ENCODE data around the gene PNPLA7.
"Not testable (repeated sequence)": the region's sequence is repeated elsewhere in the genome, so short reads cannot be mapped to it uniquely, and the experiment has no call there.

PNPLA7 gene

GRCh38 chr9:137550231-137550621, at the start of gene PNPLA7:
TSS of gene PNPLA7 (minus strand) at chr9:137550402. CDS start at chr9:137550197, 205 bp downstream.
- DNase-seq: peak; percentile 86

GRCh38 chr9:137598943-137599342, 48.7 kb upstream of the PNPLA7 start:
- peak; percentile 39 for DNase-seq

- not testable (repeated sequence) for DNase-seq
Observed at GRCh38 chr9:137596577-137596976, 46.4 kb upstream of the PNPLA7 start.

GRCh38 chr9:137593176-137593575, 43.0 kb upstream of the PNPLA7 start:
- no peak for DNase-seq

GRCh38 chr9:137592767-137593166, 42.6 kb upstream of the PNPLA7 start:
- no peak for DNase-seq

GRCh38 chr9:137590469-137591383, 40.5 kb upstream of the PNPLA7 start, which contains the start of gene ZMYND19:
TSS of gene ZMYND19 (minus strand) at chr9:137590512. CDS start at chr9:137590263, 249 bp downstream.
- peak; percentile 96 for DNase-seq

- DNase-seq: no peak
Observed at GRCh38 chr9:137590123-137590468, 39.9 kb upstream of the PNPLA7 start.

GRCh38 chr9:137589441-137590122, 39.4 kb upstream of the PNPLA7 start:
- DNase-seq: peak; percentile 54

GRCh38 chr9:137588891-137589290, 38.7 kb upstream of the PNPLA7 start:
- DNase-seq: no peak

GRCh38 chr9:137588311-137588710, 38.1 kb upstream of the PNPLA7 start:
- no peak for DNase-seq

GRCh38 chr9:137586854-137587253, 36.7 kb upstream of the PNPLA7 start:
- DNase-seq: no peak

GRCh38 chr9:137583957-137584356, 33.8 kb upstream of the PNPLA7 start:
- no peak for DNase-seq

- no peak for DNase-seq
Observed at GRCh38 chr9:137583347-137583746, 33.1 kb upstream of the PNPLA7 start.

GRCh38 chr9:137582286-137582860, 32.2 kb upstream of the PNPLA7 start:
- DNase-seq: no peak

- DNase-seq: no peak
Observed at GRCh38 chr9:137581361-137582285, 31.4 kb upstream of the PNPLA7 start.

- DNase-seq: no peak
Observed at GRCh38 chr9:137580954-137581322, 30.7 kb upstream of the PNPLA7 start.

- no peak for DNase-seq
Observed at GRCh38 chr9:137580209-137580953, 30.2 kb upstream of the PNPLA7 start.

- no peak for DNase-seq
Observed at GRCh38 chr9:137579259-137579604, 29.0 kb upstream of the PNPLA7 start.

GRCh38 chr9:137578518-137579258, 28.5 kb upstream of the PNPLA7 start, which contains the start of gene DPH7:
TSS of gene DPH7 (minus strand) at chr9:137578925. CDS start at chr9:137578777, 148 bp downstream.
- DNase-seq: peak; percentile 98

- no peak for DNase-seq
Observed at GRCh38 chr9:137575716-137576411, 25.7 kb upstream of the PNPLA7 start.

- no peak for DNase-seq
Observed at GRCh38 chr9:137575364-137575715, 25.1 kb upstream of the PNPLA7 start.

Data from RPMI8226 (cell line).